Right renal cortex interstitium (tissue), 3 donors: Measurements from ENCODE around the gene GDPGP1. TPM values are rescaled to one million over a fixed set of nuclear protein-coding genes. Genes with fewer than 3 reads are reported as not detected.
"Not testable (repeated sequence)": the region's sequence is repeated elsewhere in the genome, so short reads cannot be mapped to it uniquely, and the experiment has no call there.

Experiments used
- DNase-seq, 3 donors: peaks; one replicate each; pipeline ENCODE4 v3.0.0-alpha.2; 2013; ENCODE audit warnings: low read depth in 3 of 3, low spot score in 2 of 3
- polyA plus RNA-seq, 3 donors: library from polyadenylated mRNA; unstranded; fragments of 120-200 nt; gene quantifications; one replicate each; pipeline ENCODE4 v1.2.1, GENCODE V29; 2013; ENCODE audit not compliant: insufficient read length in 3 of 3

The GDPGP1 gene
- polyA plus RNA-seq, 3 donors, result 3.8 to 5.0 (median 4.3) TPM

DNA sequence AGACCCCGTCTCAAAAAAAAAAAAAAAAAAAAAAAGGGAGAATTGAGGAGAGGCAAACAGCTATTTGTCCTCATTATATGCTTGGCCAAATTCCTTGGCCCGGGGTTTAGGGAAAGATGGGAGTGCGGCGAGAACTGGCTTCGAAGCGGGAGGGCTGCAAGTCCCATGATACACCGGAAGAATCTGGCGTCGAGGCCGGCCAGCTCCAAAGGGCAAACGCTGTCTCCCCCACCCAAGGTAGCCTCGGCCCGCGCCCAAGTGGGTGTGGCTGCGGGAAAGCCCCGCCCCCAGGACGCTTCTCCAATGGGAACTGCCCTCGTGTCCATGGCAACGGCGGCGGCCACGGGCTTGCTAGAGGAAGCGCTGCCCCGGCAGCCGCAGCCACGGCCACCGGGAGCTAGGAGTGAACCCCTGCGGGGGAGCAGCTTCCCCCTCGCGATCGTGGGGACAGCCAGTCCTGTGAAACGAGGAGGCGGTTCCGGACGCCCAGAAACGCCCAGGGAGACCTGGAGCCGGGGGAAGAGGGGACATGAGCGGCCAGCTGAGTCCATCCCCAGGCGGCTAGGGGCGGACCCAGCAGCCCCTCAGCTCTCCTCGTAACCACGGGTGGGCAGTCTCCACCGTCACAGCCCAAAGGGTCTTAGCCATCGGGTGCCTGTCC, 15.3 kb downstream of the GDPGP1 start, which contains the start of gene TTLL13:
Gene TTLL13, plus strand, starts transcription at position 354 of the 661 bp plus-strand sequence. CDS start 1,075 bp downstream, outside the sequence.
- DNase-seq, result peak in 2 of 3 donors; percentile 48 to 78

DNA sequence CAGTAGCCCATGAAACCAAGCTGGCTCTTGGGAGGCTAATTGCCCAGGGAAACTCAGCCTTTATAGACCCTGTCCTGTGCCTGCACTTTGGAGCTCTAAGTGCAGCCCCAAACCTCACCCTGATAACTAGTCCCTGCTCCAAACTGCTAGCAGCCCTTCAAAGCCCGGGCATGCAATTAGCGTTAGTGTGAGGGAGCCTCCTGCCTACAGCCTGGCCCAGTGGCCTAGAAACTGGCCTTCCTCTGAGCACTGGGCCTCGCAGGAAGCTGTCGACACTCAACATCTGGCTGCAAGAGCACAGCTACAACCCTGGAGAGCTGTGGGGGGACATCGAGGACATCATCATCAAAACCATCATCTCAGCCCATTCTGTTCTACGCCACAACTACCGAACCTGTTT, 23.8 kb downstream of the GDPGP1 start:
- DNase-seq, result no peak

DNA sequence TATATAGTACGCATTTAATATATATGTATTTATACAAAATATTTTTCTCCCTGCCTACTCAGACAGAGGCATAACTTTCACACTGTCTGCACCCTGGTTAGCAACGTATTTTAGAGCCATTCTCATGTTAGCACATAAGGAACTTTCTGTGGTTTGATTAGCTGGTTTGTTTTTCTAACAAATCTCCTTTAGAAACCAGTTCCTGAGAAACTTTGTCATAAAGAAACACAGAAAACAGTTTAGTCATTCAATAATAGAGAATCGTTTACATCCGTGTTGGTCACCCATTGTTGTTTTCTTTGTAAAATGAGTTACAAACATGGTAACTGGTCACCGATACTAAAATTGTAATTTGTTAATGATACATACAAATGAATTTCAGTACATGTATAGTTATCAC, 25.5 kb downstream of the GDPGP1 start:
- DNase-seq, result no peak

DNA sequence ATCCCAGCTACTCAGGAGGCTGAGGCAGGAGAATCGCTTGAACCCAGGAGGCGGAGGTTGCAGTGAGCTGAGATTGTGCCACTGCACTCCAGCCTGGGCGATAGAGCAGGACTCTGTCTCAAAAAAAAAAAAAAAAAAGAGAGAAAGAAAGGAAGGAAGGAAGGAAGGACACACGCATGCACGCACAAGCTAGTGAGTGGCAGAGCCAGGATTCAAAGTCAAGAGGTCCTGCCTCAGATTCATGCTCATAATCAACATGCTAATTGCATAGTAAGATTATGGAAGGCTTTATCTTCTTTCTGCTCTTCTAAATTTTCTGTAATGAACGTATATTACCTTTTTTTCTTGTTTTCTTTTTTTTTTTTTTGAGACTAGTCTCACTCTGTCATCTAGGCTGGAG, 26.7 kb downstream of the GDPGP1 start:
- DNase-seq, result not testable (repeated sequence)

GRCh38 chr15:90261811-90262210, 27.8 kb downstream of the GDPGP1 start:
- no peak for DNase-seq

- no peak for DNase-seq
These were observed 28.4 kb downstream of the GDPGP1 start for GRCh38 chr15:90262426-90262825.

- DNase-seq, result no peak
These were observed 30.7 kb downstream of the GDPGP1 start for GRCh38 chr15:90264671-90265070.

GRCh38 chr15:90265271-90266060, 31.5 kb downstream of the GDPGP1 start, which contains the start of gene NGRN:
Gene NGRN, plus strand, starts transcription at chr15:90265672. Its CDS starts 41 bp downstream, at chr15:90265713.
- peak; percentile 87 to 92 (median 90) for DNase-seq

DNA sequence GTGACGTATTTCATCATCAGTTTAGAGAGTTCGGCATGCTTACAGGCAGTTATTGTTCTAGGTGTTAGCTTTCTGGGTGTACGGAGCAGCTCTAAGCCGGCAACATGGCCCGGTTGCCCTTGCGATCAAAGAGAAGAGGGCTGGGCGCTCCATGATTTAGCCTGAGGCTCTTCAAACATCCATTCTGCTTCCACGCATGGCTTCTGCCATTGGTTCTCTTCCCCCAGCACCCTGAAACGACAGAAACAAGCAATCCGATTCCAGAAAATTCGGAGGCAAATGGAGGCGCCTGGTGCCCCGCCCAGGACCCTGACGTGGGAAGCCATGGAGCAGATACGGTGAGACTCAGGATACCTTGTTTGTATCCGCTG, 32.0 kb downstream of the GDPGP1 start:
- no peak for DNase-seq

GRCh38 chr15:90266485-90266884, 32.5 kb downstream of the GDPGP1 start:
- no peak for DNase-seq

- no peak for DNase-seq
These were observed 34.4 kb downstream of the GDPGP1 start for GRCh38 chr15:90268415-90268814.

DNA sequence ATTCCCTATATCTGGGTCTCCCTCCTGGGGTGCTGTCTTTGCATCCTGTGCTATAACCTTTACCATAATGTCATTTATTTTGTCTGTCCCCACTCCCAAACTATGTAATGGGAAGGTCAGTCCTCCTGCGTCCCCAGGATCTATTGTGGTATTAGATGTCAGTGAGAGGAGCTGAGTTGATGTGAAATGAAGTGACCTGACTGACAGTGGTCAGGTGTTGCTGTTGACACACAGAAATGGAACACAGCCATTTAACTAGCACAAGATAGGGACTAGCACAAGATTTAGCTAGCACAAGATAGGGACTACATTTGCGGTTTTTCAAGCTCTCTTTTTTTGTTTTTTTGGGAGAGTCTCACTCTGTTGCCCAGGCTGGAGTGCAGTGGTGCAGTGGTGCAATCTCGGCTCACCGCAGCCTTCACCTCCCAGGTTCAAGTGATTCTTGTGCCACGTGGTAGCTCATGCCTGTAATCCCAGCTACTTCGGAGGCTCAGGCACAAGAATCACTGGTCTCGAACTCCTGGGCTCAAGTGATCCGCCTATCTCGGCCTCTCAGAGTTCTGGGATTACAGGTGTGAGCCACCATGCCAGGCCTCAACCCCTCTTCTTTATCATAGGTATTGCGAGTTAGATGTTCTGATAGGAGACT, 36.6 kb downstream of the GDPGP1 start:
- DNase-seq, result no peak

GRCh38 chr15:90271459-90272166, 37.6 kb downstream of the GDPGP1 start:
- DNase-seq, result no peak

DNA sequence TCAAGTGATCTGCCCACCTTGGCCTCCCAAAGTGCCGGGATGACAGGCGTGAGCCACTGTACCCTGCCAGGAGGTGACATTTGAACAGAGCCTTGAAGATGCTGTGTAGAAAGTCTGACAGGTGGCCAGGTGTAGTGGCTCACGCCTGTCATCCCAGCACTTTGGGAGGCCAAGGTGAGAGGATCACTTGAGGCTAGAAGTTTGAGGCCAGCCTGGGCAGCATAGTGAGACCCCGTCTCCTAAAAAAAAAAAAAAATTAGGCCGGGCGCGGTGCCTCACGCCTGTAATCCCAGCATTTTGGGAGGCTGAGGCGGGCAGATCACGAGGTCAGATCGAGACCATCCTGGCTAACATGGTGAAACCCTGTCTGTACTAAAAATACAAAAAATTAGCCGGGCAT, 44.5 kb downstream of the GDPGP1 start:
- DNase-seq, result not testable (repeated sequence)

DNA sequence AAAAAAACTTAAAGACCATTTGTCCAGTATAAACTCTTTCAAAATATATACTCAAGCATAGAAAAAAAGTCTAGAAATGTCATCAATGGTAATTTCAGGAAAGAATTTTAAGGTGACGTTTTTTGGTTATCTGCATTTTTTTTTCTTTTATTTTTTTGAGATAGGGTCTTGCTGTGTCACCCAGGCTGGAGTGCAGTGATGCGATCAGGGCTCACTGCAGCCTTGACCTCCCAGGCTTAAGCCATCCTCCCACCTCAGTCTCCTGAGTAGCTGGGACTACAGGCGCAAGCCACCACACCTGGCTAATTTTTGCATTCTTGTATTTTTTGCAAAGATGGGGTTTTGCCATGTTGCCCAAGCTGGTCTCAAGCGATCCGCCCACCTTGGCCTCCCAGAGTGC, 46.7 kb downstream of the GDPGP1 start:
- DNase-seq, result not testable (repeated sequence)

DNA sequence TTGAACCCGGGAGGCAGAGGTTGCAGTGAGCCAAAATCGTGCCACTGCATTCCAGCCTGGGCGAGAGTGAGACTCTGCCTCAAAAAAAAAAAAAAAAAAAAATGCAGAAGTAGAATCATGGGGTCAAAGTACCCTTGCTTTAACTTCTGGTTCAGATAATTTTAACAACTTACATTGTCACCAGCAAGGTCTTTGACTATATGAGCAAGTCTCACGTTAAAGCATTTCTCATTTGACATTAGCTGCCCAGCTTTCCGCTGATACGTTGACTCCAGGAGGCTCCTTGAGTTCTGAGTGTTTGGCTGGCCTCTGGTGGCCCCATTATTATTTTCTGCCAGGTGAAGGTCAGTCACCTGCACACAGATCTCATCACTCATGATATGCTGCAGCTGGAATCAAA, 47.6 kb downstream of the GDPGP1 start:
- not testable (repeated sequence) for DNase-seq

DNA sequence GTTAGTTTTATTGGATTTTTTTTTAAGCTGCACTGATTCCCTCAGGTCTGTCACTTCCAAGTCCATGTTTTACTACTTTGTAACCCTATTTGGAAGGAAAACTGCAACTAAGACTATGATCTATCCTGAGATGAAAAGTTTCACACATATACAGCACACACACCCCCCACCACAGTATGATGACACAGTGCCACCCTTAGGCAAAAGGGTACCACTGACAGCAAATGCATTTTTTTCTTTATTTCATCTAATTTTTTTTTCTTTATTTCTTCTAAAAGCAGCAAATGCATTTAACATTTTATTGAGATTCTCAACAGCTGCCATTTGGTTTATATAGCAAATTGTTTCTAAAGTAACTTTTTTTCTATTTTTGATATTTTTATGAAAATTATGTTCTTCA, 52.7 kb downstream of the GDPGP1 start:
- DNase-seq, result no peak

- DNase-seq, result no peak
These were observed 53.1 kb downstream of the GDPGP1 start for GRCh38 chr15:90287101-90287500.

DNA sequence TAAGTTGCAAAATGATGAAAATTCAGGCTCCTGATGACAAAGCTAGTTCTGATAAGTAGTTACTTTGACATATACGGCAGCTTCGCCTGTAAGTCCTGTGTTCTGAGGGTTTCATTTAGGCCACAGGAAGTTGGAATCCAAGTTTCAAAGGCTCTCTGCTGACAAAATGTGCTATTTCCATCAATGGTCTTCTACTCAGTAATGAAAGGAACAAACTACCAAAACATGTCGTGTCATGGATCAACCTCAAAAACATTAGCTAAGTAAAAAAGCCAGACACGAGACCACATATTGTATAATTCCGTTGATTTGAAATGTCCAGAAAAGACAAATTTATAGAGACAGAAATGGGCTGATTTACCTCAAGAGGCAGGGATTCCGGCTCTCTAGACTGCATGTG, 53.9 kb downstream of the GDPGP1 start:
- DNase-seq, result no peak

- DNase-seq, result no peak
These were observed 57.8 kb downstream of the GDPGP1 start for GRCh38 chr15:90291679-90292356.
